Skin of body (tissue), 3 donors: ENCODE data around the gene BDKRB2. TPM values are rescaled to one million over a fixed set of nuclear protein-coding genes. Genes with fewer than 3 reads are reported as not detected.

Experiments used
- DNase-seq: peaks from one replicate; lab custom pipeline; 2025; lab: John Stamatoyannopoulos, UW
- small RNA-seq: library from RNA; depleted of rRNA; stranded (forward); fragments of <200 nt; gene quantifications from one replicate; pipeline ENCODE3, GENCODE V24; 2014; ENCODE audit warnings: low replicate concordance
- total RNA-seq: library from RNA; depleted of rRNA; stranded (reverse); fragments of >200 nt; gene quantifications from one replicate; pipeline ENCODE4 v1.2.3, GENCODE V29; 2014

BDKRB2 gene
- total RNA-seq, 1 donor from 2014 or later, result 2.7 TPM

- DNase-seq, result no peak
Measured at GRCh38 chr14:96270565-96271420, 66.2 kb downstream of the BDKRB2 start.

- DNase-seq, result no peak
Measured at GRCh38 chr14:96271421-96271762, 66.8 kb downstream of the BDKRB2 start.

- DNase-seq, result no peak
Measured at GRCh38 chr14:96272777-96273473, 68.3 kb downstream of the BDKRB2 start.

- DNase-seq, result no peak
Measured at GRCh38 chr14:96273629-96274028, 69.0 kb downstream of the BDKRB2 start.

GRCh38 chr14:96274122-96274521 lies 69.5 kb downstream of the BDKRB2 start:
- no peak for DNase-seq

- no peak for DNase-seq
Measured at GRCh38 chr14:96274543-96274942, 69.9 kb downstream of the BDKRB2 start.

GRCh38 chr14:96275177-96276112 lies 70.8 kb downstream of the BDKRB2 start:
- DNase-seq, result no peak

- no peak for DNase-seq
Measured at GRCh38 chr14:96277890-96278289, 73.3 kb downstream of the BDKRB2 start.

GRCh38 chr14:96279564-96279963 lies 74.9 kb downstream of the BDKRB2 start:
- DNase-seq, result no peak

- no peak for DNase-seq
Measured at GRCh38 chr14:96280104-96280503, 75.5 kb downstream of the BDKRB2 start.

GRCh38 chr14:96281486-96281885 lies 76.8 kb downstream of the BDKRB2 start:
- DNase-seq, result no peak

GRCh38 chr14:96284008-96284407 lies 79.4 kb downstream of the BDKRB2 start:
- no peak for DNase-seq

- no peak for DNase-seq
Measured at GRCh38 chr14:96284430-96284829, 79.8 kb downstream of the BDKRB2 start.

GRCh38 chr14:96285667-96286066 lies 81.0 kb downstream of the BDKRB2 start:
- DNase-seq, result no peak

GRCh38 chr14:96286251-96286650 lies 81.6 kb downstream of the BDKRB2 start:
- DNase-seq, result no peak

- DNase-seq, result no peak
Measured at GRCh38 chr14:96287856-96288255, 83.2 kb downstream of the BDKRB2 start.

Small RNAs within 50 kb of the gene (small RNA-seq; reads per million reads assigned to genes)
- gene CKS1BP1, result not detected

Other genes starting within 250 kb of the BDKRB2 start
- 8.7 TPM for gene C14orf132, start 165.5 kb upstream of the BDKRB2 start, total RNA-seq
- 0.20 TPM for gene BDKRB1, start 51.4 kb downstream of the BDKRB2 start, total RNA-seq
- gene ATG2B, start 158.5 kb downstream of the BDKRB2 start, total RNA-seq, result 41.9 TPM
- 25.1 TPM for gene GSKIP, start 158.7 kb downstream of the BDKRB2 start, total RNA-seq
- 0.79 TPM for gene AK7, start 187.3 kb downstream of the BDKRB2 start, total RNA-seq